Left cardiac atrium (tissue), 4 donors: ENCODE measurements around the gene SLC22A13. TPM values are rescaled to one million over a fixed set of nuclear protein-coding genes. Genes with fewer than 3 reads are reported as not detected.
A peak's percentile ranks its signal among the peaks of the same experiment; 100 is the strongest.

ENCODE experiments used
- ATAC-seq, 2 donors: fragments of 200-7000 bp; cut with Tn5 transposase; one replicate each; pipeline ENCODE4 v1.9.1; 2020; ENCODE audit warnings: mild to moderate bottlenecking in 2 of 2, moderate library complexity in 2 of 2
- DNase-seq: peaks from one replicate; pipeline ENCODE4 v3.0.0-alpha.2; 2020
- intact Hi-C, 2 donors: fragments of 100-400 bp; cut with DNase I; formaldehyde crosslinking; loops; one replicate each; pipeline versions ENCODE4 v1.14.1 to v1.15.1; 2022 to 2023
- total RNA-seq, 2 donors: library from RNA; stranded (reverse); fragmentation: NEBNext Ultra II Directional; extraction: Animal tissue kit (Norgen Biotek cat#: 25700); gene quantifications; one replicate each; pipeline ENCODE4 v1.2.1, GENCODE V29; 2021
- donor health status: DM: no; HTN: yes; CAD: no.
- donor health status: DM: no; HTN: yes; CAD: no; lungs with severe emphysema.
- donor health status: DM: yes; HTN: yes; CAD: no.
- donor health status: Dilated cardiomyopathy.

SLC22A13 gene
- total RNA-seq, 2 donors from 2014 or later: 0.18 to 0.21 TPM

- ATAC-seq (no peak), DNase-seq (no peak)
- intact Hi-C loops: no loop called here
Observed at GRCh38 chr3:38257583-38257982, 8.0 kb upstream of the SLC22A13 start.

GRCh38 chr3:38260474-38260873 is 5.1 kb upstream of the SLC22A13 start:
- intact Hi-C loops: no loop called here
- no peak for ATAC-seq
- DNase-seq: no peak

- ATAC-seq (peak in 1 of 2 donors; percentile 47), DNase-seq (no peak)
- intact Hi-C loops: no loop called here
Observed at GRCh38 chr3:38264353-38264771, 1.2 kb upstream of the SLC22A13 start.

DNA sequence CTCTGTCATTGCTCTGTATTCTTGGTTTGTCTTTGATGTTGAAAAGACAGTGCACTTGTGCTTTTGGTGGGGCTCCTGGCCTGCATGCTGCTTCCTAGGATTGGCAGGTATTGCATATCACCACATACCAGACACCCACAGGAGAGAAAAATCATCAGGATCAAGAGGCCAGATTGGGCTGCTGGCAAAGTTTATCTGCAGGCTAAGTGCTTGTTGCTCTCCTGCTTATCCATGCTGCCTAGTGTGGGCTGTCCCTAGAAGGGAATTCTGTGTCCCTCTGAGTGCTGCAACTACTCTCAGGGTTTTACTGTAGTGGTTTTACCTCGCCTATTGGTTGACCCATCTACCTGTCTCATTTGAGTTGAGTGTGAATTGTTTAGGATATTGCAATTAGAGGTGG is 833 bp upstream of the SLC22A13 start:
- DNase-seq (no peak), ATAC-seq (peak in 1 of 2 donors; percentile 47)
- intact Hi-C loops: no loop called here

GRCh38 chr3:38266810-38267209 is 1.2 kb downstream of the SLC22A13 start:
- intact Hi-C loops: no loop called here
- DNase-seq: no peak
- ATAC-seq: no peak

GRCh38 chr3:38267662-38268061 is 2.0 kb downstream of the SLC22A13 start:
- DNase-seq (no peak), ATAC-seq (no peak)
- intact Hi-C loops: no loop called here

- ATAC-seq: no peak
- intact Hi-C loops: no loop called here
- DNase-seq: no peak
Observed at GRCh38 chr3:38268087-38268486, 2.5 kb downstream of the SLC22A13 start.

- intact Hi-C loops: no loop called here
- DNase-seq (no peak), ATAC-seq (no peak)
Observed at GRCh38 chr3:38268522-38268921, 2.9 kb downstream of the SLC22A13 start.

- DNase-seq: no peak
- intact Hi-C loops: no loop called here
- ATAC-seq: no peak
Observed at GRCh38 chr3:38270606-38271005, 5.0 kb downstream of the SLC22A13 start.

- intact Hi-C loops: no loop called here
- ATAC-seq: no peak
- no peak for DNase-seq
Observed at GRCh38 chr3:38271553-38271952, 5.9 kb downstream of the SLC22A13 start.

GRCh38 chr3:38274864-38275649 is 9.4 kb downstream of the SLC22A13 start:
- intact Hi-C loops: no loop called here
- no peak for ATAC-seq
- DNase-seq: no peak

DNA sequence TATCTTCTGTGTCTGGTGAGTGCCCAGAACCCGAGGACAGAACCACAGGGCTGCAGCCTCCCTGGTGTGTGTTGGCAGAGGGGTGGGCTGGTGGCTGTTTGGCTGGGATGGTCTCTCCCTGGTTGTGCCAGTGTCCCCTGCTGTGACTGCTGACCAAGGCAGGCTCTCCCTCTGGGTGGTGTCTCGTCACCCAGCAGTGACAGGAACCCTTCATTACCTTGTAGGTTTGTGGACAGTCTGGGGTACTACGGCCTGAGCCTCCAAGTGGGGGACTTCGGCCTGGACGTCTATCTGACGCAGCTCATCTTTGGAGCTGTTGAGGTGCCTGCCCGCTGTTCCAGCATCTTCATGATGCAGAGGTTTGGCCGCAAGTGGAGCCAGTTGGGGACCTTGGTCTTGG is 10.0 kb downstream of the SLC22A13 start:
- DNase-seq (no peak), ATAC-seq (no peak)
- intact Hi-C loops: no loop called here

GRCh38 chr3:38276081-38276916 is 10.7 kb downstream of the SLC22A13 start:
- ATAC-seq: peak in 1 of 2 donors; percentile 34
- no peak for DNase-seq
- intact Hi-C loops: no loop called here

DNA sequence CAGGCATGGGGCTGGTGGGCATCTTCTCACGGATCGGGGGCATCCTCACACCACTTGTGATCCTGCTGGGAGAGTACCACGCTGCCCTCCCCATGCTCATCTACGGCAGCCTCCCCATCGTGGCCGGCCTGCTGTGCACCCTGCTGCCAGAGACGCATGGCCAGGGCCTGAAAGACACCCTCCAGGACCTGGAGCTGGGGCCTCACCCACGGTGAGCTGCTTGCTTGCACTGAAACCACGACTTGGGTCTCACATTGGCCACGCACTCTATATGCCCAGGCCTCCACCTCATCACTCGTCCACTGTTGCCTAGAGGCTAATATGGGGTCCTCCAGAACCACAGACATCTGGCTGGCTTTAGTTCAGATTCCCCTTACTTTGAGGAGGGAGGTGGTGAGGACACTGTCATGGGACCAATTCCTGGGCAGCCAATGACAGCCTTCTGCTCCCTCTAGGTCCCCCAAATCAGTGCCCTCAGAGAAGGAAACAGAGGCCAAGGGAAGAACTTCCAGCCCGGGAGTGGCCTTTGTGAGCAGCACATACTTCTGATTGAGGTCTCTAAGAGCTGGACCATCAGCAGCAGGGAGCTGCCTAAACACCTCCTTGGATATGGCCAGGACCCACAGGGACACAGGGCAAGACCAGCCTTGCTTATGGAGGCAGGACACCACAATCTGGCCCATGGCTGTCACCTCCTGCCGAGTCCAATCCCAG is 11.5 kb downstream of the SLC22A13 start:
- no peak for DNase-seq
- no peak for ATAC-seq
- intact Hi-C loops: no loop called here

- ATAC-seq (no peak), DNase-seq (no peak)
- intact Hi-C loops: no loop called here
Observed at GRCh38 chr3:38278841-38279240, 13.2 kb downstream of the SLC22A13 start.

- intact Hi-C loops: no loop called here
- no peak for DNase-seq
- ATAC-seq: no peak
Observed at GRCh38 chr3:38281895-38282686, 16.5 kb downstream of the SLC22A13 start, which contains the start of gene SLC22A14. Gene SLC22A14, plus strand, starts transcription at chr3:38282294. Its CDS starts 23,733 bp downstream, at chr3:38306027.

- intact Hi-C loops: no loop called here
- DNase-seq: no peak
- ATAC-seq: no peak
Observed at GRCh38 chr3:38283810-38284755, 18.5 kb downstream of the SLC22A13 start.

DNA sequence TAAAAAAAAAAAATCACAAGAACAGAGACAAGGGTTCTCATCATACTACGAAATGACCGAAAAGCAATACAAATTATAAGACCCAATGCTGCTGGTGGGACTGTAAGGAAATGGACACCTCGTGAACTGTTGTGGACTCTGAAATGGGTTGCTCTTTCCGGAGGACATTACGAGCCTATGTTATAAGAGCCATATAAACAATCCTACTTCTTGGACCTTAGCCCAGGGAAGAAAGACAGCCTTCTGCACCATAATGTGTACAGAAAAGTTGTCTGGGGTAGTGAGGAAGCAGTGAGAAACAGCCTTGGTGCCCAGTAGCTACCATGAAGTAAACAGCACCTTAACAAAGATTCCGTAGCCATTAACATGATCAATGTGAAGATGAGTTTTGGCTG is 19.1 kb downstream of the SLC22A13 start:
- no peak for ATAC-seq
- DNase-seq: no peak
- intact Hi-C loops: no loop called here
